Activated CD8-positive, alpha-beta T cell treated with anti-CD3 and anti-CD28 coated beads for 36 hours (primary cell): ENCODE data around the gene ATAD3B. TPM values are rescaled to one million over a fixed set of nuclear protein-coding genes. Genes with fewer than 3 reads are reported as not detected.

ENCODE experiments used
- ATAC-seq: fragments of 200-7000 bp; cut with Tn5 transposase; one replicate; pipeline ENCODE4 v1.10.0; 2021; ENCODE audit warnings: mild to moderate bottlenecking, moderate library complexity
- CTCF ChIA-PET: fragments of 350-600 bp; sonication (Branson Sonifier 250); formaldehyde crosslinking; loops from one replicate; lab custom pipeline; 2021; ENCODE audit warnings: antibody characterized with exemption; lab: Charles Lee
- POLR2A ChIA-PET: fragments of 350-600 bp; sonication (Branson Sonifier 250); formaldehyde crosslinking; loops from one replicate; lab custom pipeline; 2021; ENCODE audit warnings: antibody characterized with exemption; lab: Charles Lee
- DNase-seq: peaks from one replicate; pipeline ENCODE4 v3.0.0-alpha.2; 2020
- H3K27ac Mint-ChIP-seq: one replicate; pipeline ENCODE4 v1.8.0; 2021; ENCODE audit warnings: mild to moderate bottlenecking, mixed read lengths
- H3K27me3 Mint-ChIP-seq: one replicate; pipeline ENCODE4 v1.8.0; 2021; ENCODE audit warnings: mixed read lengths
- H3K36me3 Mint-ChIP-seq: one replicate; pipeline ENCODE4 v1.8.0; 2021; ENCODE audit warnings: low read depth, mixed read lengths
- H3K4me1 Mint-ChIP-seq: one replicate; pipeline ENCODE4 v1.8.0; 2021; ENCODE audit warnings: low read depth, mixed read lengths
- H3K4me3 Mint-ChIP-seq: one replicate; pipeline ENCODE4 v1.8.0; 2021; ENCODE audit warnings: mild to moderate bottlenecking, moderate library complexity, mixed read lengths
- H3K9me3 Mint-ChIP-seq: one replicate; pipeline ENCODE4 v1.8.0; 2021; ENCODE audit warnings: mixed read lengths
- intact Hi-C: fragments of 100-400 bp; cut with micrococcal nuclease; formaldehyde crosslinking; loops from one replicate; pipeline ENCODE4 v1.10.0; 2022
- total RNA-seq, 2 experiments: library from RNA; stranded (reverse); gene quantifications; one replicate each; pipeline ENCODE4 v1.2.3, GENCODE V29; 2021
- TF ChIP-seq, protein P1 (sequence below): fragments of 200-600 bp; IDR thresholded peaks from one replicate; pipeline ENCODE4 v1.8.0; 2022; ENCODE audit warnings: antibody characterized with exemption, mild to moderate bottlenecking

The ATAD3B gene
- total RNA-seq, 2 experiments from 2014 or later: 42.5 to 48.1 TPM

DNA sequence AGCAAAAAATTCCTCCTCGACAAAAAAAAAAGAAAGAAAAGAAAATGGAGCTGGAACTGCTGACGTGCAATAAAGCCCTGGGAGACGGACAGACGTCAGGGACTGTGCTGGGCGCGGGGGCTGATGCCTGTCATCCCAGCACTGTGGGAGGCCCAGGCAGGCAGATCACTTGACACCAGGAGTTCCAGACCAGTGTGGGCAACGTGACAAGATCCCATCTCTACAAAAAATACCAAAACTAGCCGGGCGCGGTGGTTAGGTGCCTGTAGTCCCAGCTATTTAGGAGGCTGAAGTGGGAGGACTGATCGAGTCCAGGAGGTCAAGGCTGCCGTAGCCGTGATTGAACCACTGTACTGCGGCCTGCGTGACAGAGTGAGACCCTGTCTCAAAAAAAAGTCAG, 46.9 kb upstream of the ATAD3B start:
- no peaks in the 10 kb centered on the region for H3K9me3 Mint-ChIP-seq
- CTCF ChIA-PET: interaction anchor here (2.5 kb wide), 1 partner anchor 16 kb away, joined by 8 read pairs; no protein-coding TSS in a partner anchor
- POLR2A ChIA-PET: no interaction called here
- H3K27me3 Mint-ChIP-seq: peaks cover 24% of the 10 kb centered on the region
- no peak for DNase-seq
- H3K36me3 Mint-ChIP-seq: no peaks in the 10 kb centered on the region
- TF ChIP-seq, protein P1, sequence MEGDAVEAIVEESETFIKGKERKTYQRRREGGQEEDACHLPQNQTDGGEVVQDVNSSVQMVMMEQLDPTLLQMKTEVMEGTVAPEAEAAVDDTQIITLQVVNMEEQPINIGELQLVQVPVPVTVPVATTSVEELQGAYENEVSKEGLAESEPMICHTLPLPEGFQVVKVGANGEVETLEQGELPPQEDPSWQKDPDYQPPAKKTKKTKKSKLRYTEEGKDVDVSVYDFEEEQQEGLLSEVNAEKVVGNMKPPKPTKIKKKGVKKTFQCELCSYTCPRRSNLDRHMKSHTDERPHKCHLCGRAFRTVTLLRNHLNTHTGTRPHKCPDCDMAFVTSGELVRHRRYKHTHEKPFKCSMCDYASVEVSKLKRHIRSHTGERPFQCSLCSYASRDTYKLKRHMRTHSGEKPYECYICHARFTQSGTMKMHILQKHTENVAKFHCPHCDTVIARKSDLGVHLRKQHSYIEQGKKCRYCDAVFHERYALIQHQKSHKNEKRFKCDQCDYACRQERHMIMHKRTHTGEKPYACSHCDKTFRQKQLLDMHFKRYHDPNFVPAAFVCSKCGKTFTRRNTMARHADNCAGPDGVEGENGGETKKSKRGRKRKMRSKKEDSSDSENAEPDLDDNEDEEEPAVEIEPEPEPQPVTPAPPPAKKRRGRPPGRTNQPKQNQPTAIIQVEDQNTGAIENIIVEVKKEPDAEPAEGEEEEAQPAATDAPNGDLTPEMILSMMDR: no peak
- no peak for ATAC-seq
- no peak overlapping the region for H3K4me3 Mint-ChIP-seq
- H3K27ac Mint-ChIP-seq: no peak overlapping the region
- intact Hi-C loops: no loop called here
- H3K4me1 Mint-ChIP-seq: peaks cover 14% of the 10 kb centered on the region

GRCh38 chr1:1425426-1425752, 46.2 kb upstream of the ATAD3B start:
- H3K4me1 Mint-ChIP-seq: peaks cover 14% of the 10 kb centered on the region
- intact Hi-C loops: no loop called here
- no peak for ATAC-seq
- H3K36me3 Mint-ChIP-seq: no peaks in the 10 kb centered on the region
- no peaks in the 10 kb centered on the region for H3K9me3 Mint-ChIP-seq
- no peak overlapping the region for H3K27ac Mint-ChIP-seq
- no peak overlapping the region for H3K4me3 Mint-ChIP-seq
- ChIA-PET POLR2A (no interaction called here), CTCF (interaction anchor here (2.5 kb wide), 1 partner anchor 16 kb away, joined by 8 read pairs; no protein-coding TSS in a partner anchor)
- TF ChIP-seq, protein P1: no peak
- H3K27me3 Mint-ChIP-seq: peaks cover 28% of the 10 kb centered on the region
- no peak for DNase-seq

GRCh38 chr1:1425753-1426495, 45.6 kb upstream of the ATAD3B start:
- CTCF ChIA-PET: interaction anchor here (2.5 kb wide), 1 partner anchor 15 kb away, joined by 8 read pairs; no protein-coding TSS in a partner anchor
- intact Hi-C loops: no loop called here
- no peaks in the 10 kb centered on the region for H3K9me3 Mint-ChIP-seq

GRCh38 chr1:1426496-1427105, 45.0 kb upstream of the ATAD3B start:
- no peak overlapping the region for H3K27ac Mint-ChIP-seq
- peak; percentile 54 for ATAC-seq
- DNase-seq: peak; percentile 40
- H3K36me3 Mint-ChIP-seq: no peaks in the 10 kb centered on the region
- intact Hi-C loops: no loop called here
- H3K4me3 Mint-ChIP-seq: no peak overlapping the region
- POLR2A ChIA-PET: interaction anchor here (0.6 kb wide), 1 partner anchor 27 kb away, joined by 3 read pairs; no protein-coding TSS in a partner anchor
- peaks cover 14% of the 10 kb centered on the region for H3K4me1 Mint-ChIP-seq
- CTCF ChIA-PET: interaction anchor here (2.5 kb wide), 1 partner anchor 15 kb away, joined by 8 read pairs; no protein-coding TSS in a partner anchor
- no peaks in the 10 kb centered on the region for H3K9me3 Mint-ChIP-seq
- TF ChIP-seq, protein P1: no peak
- H3K27me3 Mint-ChIP-seq: peaks cover 28% of the 10 kb centered on the region

More at GRCh38 chr1:1425753-1426495, 45.6 kb upstream of the ATAD3B start:
- H3K4me3 Mint-ChIP-seq: no peak overlapping the region
- ATAC-seq (no peak), DNase-seq (no peak)
- H3K4me1 Mint-ChIP-seq: peaks cover 14% of the 10 kb centered on the region
- H3K36me3 Mint-ChIP-seq: no peaks in the 10 kb centered on the region
- POLR2A ChIA-PET: interaction anchor here (0.6 kb wide), 1 partner anchor 26 kb away, joined by 3 read pairs; no protein-coding TSS in a partner anchor
- TF ChIP-seq, protein P1: no peak
- H3K27ac Mint-ChIP-seq: no peak overlapping the region
- peaks cover 26% of the 10 kb centered on the region for H3K27me3 Mint-ChIP-seq
